ENCODE results near the gene MAP2K5.

- TF ChIP-seq EZH2 (IDR thresholded peaks at IDR 0.05; ENCODE audit: borderline replicate concordance, low read length) (no peak), CTCF (conservative IDR thresholded peaks at IDR 0.05 in 1 of 2, IDR thresholded peaks at IDR 0.05 in 1 of 2; ENCODE audit: extremely low read depth in 1 of 2, insufficient read depth in 1 of 2, low read depth in 1 of 2, low read length in 2 of 2) (no peak)
These were observed 22.5 kb downstream of the MAP2K5 start for GRCh38 chr15:67564968-67565345.
